ENCODE data around the gene PPT2.
"Not testable (repeated sequence)": the region's sequence is repeated elsewhere in the genome, so short reads cannot be mapped to it uniquely, and the experiment has no call there.

Gene PPT2

DNA sequence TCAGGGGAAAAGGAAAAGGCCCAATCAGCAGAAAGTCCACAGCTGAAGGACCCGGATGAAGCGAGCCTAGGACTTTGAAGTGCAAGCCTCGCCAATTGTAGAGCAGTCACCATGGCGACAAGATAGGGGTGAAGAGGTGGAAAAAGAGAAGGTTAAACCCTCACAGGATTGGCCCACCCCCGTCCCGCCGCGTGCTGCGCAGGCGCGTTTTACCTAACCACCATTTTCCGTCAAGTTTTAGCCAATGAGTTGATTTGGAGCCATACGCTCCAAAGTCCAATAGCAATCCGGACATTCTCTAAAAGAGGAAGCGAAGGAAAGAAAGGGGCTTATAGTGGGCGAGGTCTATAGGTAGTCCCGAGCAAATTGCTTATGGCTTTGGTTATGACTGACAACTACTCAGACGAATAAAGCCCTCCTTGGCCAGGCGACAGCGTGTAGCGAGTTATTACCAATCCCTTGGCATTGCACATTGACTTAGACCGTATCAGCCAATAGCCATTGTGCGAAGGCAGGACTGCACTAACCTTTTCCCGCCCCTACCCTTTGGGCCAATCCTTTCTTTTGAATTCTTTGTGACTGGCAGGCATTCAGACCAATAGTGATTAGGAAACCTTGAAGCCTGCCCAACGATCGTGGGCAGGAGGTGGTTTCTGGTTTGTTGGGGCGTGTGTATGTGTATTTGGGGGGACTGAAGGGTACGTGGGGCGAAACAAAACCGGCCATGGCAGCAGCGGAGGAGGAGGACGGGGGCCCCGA is 24.0 kb downstream of the PPT2 start, which contains the start of gene RNF5:
Gene RNF5, plus strand, starts transcription at position 618 of the 759 bp plus-strand sequence. Its CDS starts 107 bp downstream, at position 725.
- peak; percentile 98 for FAIRE-seq

DNA sequence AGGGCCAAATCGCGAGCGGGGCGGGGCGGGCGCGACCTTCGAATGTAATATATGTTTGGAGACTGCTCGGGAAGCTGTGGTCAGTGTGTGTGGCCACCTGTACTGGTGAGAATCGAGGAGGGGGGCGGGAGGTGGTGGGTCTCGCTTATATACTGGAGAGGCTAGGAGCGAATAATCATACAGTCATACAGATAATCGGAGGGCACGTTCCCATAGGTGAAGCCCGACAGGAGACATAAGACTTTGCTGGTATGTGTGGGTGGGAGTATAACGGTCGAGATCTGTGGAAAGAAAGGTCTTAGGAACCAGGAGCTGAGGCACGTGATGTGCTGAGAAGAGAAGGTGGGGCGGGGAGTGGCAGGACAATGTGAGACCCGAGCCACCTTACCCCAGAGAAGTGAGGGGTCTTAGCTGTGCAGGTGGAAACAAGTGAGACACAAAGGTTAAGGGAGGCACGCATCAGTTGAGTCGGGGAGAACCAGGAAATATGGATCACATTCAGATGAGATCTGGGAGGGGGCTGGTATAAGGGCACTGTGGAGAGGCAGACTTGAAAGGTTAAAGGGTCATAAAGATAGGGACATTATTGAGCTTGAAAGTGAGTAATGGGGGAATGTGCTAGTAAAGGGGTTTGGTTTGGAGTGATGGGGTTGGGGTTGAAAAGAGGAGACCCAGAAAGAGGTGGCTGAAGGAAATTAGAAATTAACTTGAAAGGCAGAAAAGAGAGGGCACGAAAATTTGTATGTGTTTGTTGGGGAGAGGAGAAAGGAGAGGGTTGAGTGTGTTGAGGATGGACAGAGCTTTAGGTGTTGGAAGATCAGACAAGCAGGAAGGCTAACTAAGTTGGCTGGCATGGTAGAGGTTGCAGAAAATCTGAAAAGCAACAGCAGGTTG is 24.9 kb downstream of the PPT2 start:
- no peak for FAIRE-seq

DNA sequence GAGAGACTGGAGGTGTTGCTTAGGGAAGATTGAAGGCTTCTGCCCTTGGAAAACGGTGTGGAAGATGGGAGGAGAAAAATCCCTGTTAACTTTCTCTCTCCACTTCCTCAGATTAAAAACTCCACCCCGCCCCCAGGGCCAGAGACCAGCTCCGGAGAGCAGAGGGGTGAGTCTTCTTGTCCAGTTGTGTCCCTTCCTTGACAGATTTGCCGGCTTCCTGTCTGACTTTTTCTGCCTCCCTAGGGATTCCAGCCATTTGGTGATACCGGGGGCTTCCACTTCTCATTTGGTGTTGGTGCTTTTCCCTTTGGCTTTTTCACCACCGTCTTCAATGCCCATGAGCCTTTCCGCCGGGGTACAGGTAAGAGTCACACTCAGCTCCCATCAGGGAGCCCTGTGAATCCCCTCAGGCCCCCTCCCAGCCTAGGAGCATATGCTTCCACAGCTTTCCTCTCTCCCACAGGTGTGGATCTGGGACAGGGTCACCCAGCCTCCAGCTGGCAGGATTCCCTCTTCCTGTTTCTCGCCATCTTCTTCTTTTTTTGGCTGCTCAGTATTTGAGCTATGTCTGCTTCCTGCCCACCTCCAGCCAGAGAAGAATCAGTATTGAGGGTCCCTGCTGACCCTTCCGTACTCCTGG is 25.9 kb downstream of the PPT2 start:
- FAIRE-seq, result no peak

DNA sequence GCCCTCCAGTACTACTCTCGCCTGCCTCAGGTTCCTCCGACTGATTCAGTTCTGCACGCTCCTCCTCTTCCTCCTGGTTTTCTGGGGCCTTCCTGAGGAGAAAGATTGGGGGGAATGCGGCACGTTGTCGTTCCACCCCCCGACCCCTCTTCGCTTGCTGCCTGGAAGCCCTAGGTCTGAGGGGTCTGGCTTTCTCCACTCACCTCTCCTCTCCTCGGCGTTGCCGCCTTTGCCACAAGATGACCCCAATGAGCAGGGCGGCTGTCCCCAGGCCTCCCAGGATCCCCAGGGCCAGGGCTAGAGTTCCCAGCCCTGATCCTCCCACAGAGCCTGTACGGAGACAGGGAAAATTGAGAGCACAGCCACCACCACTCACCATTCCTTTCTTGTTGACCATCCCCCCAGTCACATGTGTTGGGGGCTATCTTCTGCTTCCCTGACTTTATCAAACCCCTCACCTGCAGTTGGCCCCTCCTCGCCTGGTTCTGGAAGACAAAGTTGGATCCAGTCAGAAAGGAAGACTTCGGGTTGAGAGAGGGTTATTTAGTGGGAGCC is 27.3 kb downstream of the PPT2 start:
- FAIRE-seq, result no peak

DNA sequence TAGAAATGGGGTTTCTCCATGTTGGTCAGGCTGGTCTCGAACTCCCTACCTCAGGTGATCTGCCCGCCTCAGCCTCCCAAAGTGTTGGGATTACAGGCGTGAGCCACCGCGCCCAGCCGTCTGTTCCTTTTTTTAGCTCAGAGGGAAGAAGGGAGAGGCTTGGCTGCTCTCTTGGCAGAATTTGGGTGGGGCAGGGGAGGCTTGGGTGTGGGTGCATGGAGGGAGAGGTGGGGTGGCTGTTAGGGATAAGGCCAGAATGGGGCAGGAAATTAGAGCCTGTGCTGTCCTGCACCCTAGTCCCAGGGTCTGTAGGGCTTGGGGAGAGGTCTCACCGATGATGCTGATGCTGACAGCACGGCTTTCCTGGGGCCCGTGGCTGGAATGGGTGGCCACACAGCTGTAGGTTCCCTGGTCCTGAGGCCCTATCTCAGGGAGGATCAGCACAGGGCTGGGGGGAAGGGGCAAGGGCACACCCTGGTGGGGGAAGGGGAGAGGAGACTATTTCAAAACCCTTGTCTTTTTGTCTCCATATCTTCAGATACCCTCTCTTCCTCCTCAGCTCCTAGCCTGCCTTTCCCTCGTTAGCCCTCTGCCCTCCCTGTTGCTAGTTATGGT is 28.1 kb downstream of the PPT2 start:
- FAIRE-seq, result no peak

DNA sequence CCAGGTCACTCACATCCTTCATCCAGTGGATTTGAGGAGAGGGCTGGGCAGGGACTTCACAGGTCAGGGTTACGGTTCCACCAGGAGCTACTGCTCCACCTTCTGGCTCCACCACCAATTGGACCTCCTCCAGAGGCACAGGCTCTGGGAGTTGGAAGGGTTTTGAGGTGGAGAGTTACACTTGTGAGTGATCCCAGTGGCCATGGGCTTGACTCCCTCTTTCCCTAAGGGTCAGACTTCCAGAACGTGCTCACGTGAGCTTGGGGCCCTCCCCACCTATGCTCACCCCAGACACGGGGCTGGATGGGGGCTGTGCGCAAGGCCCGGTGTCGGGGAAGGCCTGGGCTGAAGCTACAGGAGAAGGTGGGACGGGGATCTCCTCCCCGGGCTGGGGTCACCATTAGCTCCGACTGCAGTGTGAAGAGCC is 28.6 kb downstream of the PPT2 start:
- no peak for FAIRE-seq

DNA sequence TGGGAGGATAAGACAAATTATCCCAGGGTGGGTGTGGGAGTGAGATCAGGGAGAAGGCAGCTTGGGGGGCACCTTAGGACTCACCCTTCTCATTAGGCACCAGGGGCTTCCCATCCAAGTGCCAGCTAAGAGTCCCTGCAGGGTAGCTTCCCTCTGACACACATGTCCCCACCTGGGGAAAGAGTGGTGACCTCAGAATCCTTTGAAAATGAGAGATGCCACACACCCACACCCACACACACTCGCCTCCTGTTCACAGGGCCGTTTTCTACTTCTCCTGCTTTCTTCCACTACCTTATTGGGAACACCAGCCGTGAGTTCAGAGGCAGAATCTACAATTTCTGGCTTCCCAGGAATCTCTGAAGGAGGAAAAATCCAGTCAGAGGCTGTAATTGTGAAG is 29.1 kb downstream of the PPT2 start:
- no peak for FAIRE-seq

DNA sequence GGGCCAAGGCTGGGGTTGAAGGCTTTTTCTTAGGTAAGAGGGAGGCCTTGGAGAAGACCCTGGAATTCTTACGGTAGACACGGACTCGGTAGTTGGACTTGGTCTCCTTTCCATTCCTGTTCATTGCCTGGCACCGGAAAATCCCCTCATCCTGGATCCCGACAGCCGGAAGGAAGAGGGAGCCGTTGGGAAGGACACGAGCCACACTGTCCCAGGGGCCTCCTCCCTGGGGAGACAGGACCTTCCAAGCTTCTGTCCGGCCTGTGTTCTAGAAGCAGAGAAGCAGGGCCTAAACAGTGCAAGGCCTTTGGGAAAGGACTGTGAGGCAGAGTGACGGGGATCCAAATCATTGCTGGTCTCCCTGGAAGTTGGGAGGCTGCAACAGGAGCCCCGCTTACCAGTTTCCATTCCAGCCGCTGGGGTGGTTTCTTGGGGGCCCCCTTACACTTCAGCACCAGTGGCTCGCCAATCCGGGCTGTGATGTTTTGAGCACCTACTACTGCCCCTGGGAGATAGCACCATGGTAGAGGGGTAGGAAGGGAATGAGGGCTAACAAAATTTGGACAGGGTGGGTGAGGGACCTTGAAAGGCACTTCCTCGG is 29.6 kb downstream of the PPT2 start:
- FAIRE-seq, result no peak

DNA sequence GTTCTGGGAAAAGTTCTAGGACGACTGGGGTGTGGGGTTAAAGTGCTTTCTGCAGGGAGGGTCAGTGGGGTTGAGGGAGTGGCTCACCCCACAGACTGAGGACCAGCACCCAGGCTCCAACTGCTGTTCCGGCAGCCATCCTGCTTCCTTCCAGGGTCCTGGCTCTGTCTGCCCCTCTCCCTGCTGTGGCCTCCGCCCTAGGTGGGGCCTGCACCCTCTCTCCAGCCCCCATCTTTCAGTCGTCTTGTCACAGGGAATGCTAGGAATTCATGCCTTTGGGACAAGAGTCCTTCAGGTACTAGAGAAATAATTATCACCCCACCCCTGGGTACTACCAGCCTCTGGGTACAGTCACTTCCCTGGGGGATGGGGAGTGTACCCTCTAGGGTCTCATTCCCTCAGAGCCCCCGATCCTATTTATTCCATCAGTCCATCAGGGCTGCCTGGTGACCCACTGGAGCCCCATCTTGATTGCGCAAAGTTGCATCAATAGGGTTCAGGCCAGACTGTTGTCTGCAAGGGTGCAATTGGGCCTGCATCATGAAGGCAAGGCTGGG is 30.2 kb downstream of the PPT2 start, which contains the start of gene AGER:
Gene AGER, minus strand, starts transcription at position 170 of the 557 bp plus-strand sequence. Its CDS starts 31 bp downstream, at position 139.
- no peak for FAIRE-seq

DNA sequence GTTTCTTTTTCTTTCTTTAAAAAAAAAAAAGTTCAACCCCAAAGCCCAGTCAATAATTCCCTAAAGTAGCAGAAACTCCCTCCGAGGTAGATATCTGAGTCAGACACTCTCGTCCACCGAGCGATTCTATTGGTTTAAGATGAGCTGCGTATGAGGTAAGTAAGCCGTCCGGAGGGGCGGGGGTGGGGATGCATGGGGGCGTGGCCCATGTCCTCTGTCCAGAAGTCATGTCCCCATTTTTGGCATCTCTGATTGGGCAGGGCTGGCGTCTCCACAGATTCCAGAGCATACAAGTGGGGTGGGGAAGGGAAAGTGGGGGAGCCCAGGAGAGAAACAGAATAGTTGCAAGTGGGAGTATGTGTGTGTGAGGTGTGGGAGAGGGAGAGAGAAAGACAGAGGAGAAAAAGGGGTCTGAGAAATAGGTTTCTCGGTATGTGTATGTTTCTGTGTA is 31.8 kb downstream of the PPT2 start:
- peak; percentile 91 for FAIRE-seq

GRCh38 chr6:32186151-32186840 is 32.4 kb downstream of the PPT2 start:
- FAIRE-seq, result not testable (repeated sequence)

- no peak for FAIRE-seq
Measured at GRCh38 chr6:32187009-32187709, 33.2 kb downstream of the PPT2 start.

GRCh38 chr6:32187725-32188380 is 33.9 kb downstream of the PPT2 start:
- not testable (repeated sequence) for FAIRE-seq

DNA sequence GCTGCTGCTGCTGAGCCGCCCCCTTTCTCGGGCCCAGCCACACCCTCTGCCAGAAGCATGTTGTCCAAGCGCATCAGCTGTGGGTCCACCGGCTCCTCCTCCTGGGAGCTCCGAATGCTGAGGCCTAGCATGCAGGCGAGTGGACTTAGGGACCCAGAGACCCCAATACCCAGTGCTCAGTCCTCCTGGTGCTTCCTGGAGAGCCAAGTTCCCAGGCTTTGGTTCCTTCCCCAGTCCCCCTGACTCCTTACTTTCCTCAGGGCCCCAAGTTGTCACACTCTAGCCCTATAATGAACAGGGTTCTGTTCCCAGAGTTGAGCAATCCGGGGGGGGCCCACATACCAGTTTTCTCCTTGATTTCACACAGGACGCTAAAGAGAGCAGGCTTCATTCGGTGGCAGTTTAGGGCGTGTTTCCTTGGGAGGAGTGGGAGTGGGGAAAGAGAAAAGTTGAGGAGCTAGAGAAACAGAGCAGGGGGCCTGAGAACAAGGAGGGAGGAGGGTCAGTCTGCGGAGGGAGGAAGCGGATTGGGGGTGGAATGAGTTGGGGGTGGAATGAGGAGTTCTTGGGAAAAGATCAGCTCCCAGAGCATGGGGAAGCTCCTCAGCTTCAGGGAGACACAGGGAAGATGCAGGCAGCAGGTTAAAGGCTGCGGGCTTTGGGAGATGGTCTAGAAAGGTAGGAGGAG is 34.6 kb downstream of the PPT2 start:
- no peak for FAIRE-seq

GRCh38 chr6:32189069-32189741 is 35.3 kb downstream of the PPT2 start:
- FAIRE-seq, result no peak

- FAIRE-seq, result no peak
Measured at GRCh38 chr6:32189742-32190053, 35.8 kb downstream of the PPT2 start.

- no peak for FAIRE-seq
Measured at GRCh38 chr6:32190054-32190851, 36.3 kb downstream of the PPT2 start, which contains the start of gene PBX2. Gene PBX2 (minus strand): TSS chr6:32190202. CDS start chr6:32189915, 287 bp downstream.

Data from A204.1 (cell line).